B cell (primary cell): ENCODE measurements around the gene KLHL15. TPM values are rescaled to one million over a fixed set of nuclear protein-coding genes. Genes with fewer than 3 reads are reported as not detected.

ENCODE experiments used
- ATAC-seq: fragments of 200-7000 bp; cut with Tn5 transposase; one replicate; pipeline ENCODE4 v1.10.0; 2021; ENCODE audit warnings: low read depth, mild to moderate bottlenecking, moderate number of reproducible peaks, moderate library complexity
- CTCF ChIA-PET: fragments of 350-600 bp; sonication (Branson Sonifier 250); formaldehyde crosslinking; loops from one replicate; lab custom pipeline; 2021; ENCODE audit warnings: antibody characterized with exemption, inconsistent platforms; lab: Charles Lee
- POLR2A ChIA-PET: fragments of 350-600 bp; sonication (Branson Sonifier 250); formaldehyde crosslinking; loops from one replicate; lab custom pipeline; 2021; ENCODE audit warnings: antibody characterized with exemption; lab: Charles Lee
- DNase-seq: peaks from one replicate; pipeline ENCODE4 v3.0.0; 2013
- H2AFZ ChIP-seq: 2 replicates; pipeline ENCODE4 v1.6.1; 2012; ENCODE audit warnings: mild to moderate bottlenecking, low read depth, low read length; ENCODE audit not compliant: insufficient read depth, poor library complexity, severe bottlenecking
- H3K27ac ChIP-seq, 2 donors: 1 replicate in 1 of 2; 2 replicates in 1 of 2; pipeline ENCODE4 v1.5.1; 2012 to 2013; ENCODE audit warnings: low read length in 2 of 2, mild to moderate bottlenecking in 2 of 2, moderate library complexity in 1 of 2
- H3K27me3 ChIP-seq, 4 experiments: fragments of 200-600 bp in 1 of 4; sonication (generic) in 1 of 4; replicated peaks in 1 of 4; 1 replicate in 2 of 4; 2 replicates in 2 of 4; pipeline versions ENCODE4 v1.6.1 to v1.7.0; 2013 to 2016; ENCODE audit warnings: low read length in 3 of 4, mild to moderate bottlenecking in 2 of 4, mixed read lengths in 1 of 4, moderate library complexity in 1 of 4; ENCODE audit not compliant: insufficient read depth in 4 of 4, control insufficient read depth in 3 of 4; ENCODE audit errors: control extremely low read depth in 1 of 4
- H3K36me3 ChIP-seq, 2 experiments: replicated peaks in 1 of 2; 1 replicate in 1 of 2; 2 replicates in 1 of 2; pipeline versions ENCODE4 v1.6.1 to v1.7.1; 2013; ENCODE audit warnings: low read length in 1 of 2; ENCODE audit not compliant: insufficient read depth in 2 of 2, control insufficient read depth in 1 of 2; ENCODE audit errors: control extremely low read depth in 1 of 2, extremely low read depth in 1 of 2
- H3K4me1 ChIP-seq, 2 donors: fragments of 200-600 bp in 1 of 2; sonication (generic) in 1 of 2; 1 replicate in 1 of 2; 2 replicates in 1 of 2; pipeline versions ENCODE4 v1.5.1 to v1.6.1; 2013 to 2017; ENCODE audit warnings: low read length in 2 of 2; ENCODE audit not compliant: control insufficient read depth in 2 of 2, insufficient read depth in 2 of 2
- H3K4me2 ChIP-seq: replicated peaks from 2 replicates; pipeline ENCODE3; 2012; ENCODE audit warnings: mild to moderate bottlenecking, low read depth, low read length; ENCODE audit not compliant: poor library complexity, severe bottlenecking
- H3K4me3 ChIP-seq, 5 experiments: fragments of 200-600 bp in 1 of 5; sonication (generic) in 1 of 5; 1 replicate in 3 of 5; 2 replicates in 2 of 5; pipeline versions ENCODE4 v1.5.1 to v1.7.0; 2011 to 2016; ENCODE audit warnings: low read length in 4 of 5, mild to moderate bottlenecking in 4 of 5, low read depth in 2 of 5, control low read depth in 1 of 5, moderate library complexity in 1 of 5; ENCODE audit not compliant: insufficient read depth in 1 of 5; ENCODE audit errors: control extremely low read depth in 1 of 5, extremely low read depth in 1 of 5
- H3K79me2 ChIP-seq: fragments of 200-600 bp; sonication (generic); one replicate; pipeline ENCODE4 v1.6.0; 2016; ENCODE audit warnings: low read length; ENCODE audit not compliant: control insufficient read depth, insufficient read depth
- H3K9ac ChIP-seq: fragments of 200-600 bp; sonication (generic); 2 replicates; pipeline ENCODE4 v1.6.1; 2017; ENCODE audit warnings: mild to moderate bottlenecking, low read length, moderate library complexity
- H3K9me3 ChIP-seq, 3 donors: one replicate each; pipeline versions ENCODE4 v1.6.1 to v1.7.1; 2013; ENCODE audit warnings: low read length in 2 of 3; ENCODE audit not compliant: control insufficient read depth in 2 of 3, insufficient read depth in 1 of 3; ENCODE audit errors: control extremely low read depth in 1 of 3
- H4K20me1 ChIP-seq: 2 replicates; pipeline ENCODE4 v1.6.0; 2012; ENCODE audit warnings: mild to moderate bottlenecking, low read length; ENCODE audit not compliant: insufficient read depth, control insufficient read depth, poor library complexity, severe bottlenecking
- H3K27ac Mint-ChIP-seq: one replicate; pipeline ENCODE4 v1.8.0; 2021; ENCODE audit warnings: mixed read lengths
- H3K27me3 Mint-ChIP-seq: one replicate; pipeline ENCODE4 v1.8.0; 2021; ENCODE audit warnings: mixed read lengths
- H3K4me1 Mint-ChIP-seq: one replicate; pipeline ENCODE4 v1.8.0; 2021; ENCODE audit warnings: mixed read lengths
- H3K4me3 Mint-ChIP-seq: one replicate; pipeline ENCODE4 v1.8.0; 2021; ENCODE audit warnings: mixed read lengths
- H3K9me3 Mint-ChIP-seq: one replicate; pipeline ENCODE4 v1.8.0; 2022; ENCODE audit warnings: mixed read lengths; ENCODE audit not compliant: insufficient read depth
- EZH2 ChIP-seq: IDR thresholded peaks from 2 replicates; pipeline ENCODE4 v1.6.1; 2012; ENCODE audit warnings: borderline replicate concordance, low read depth, mild to moderate bottlenecking, moderate library complexity, low read length; ENCODE audit not compliant: insufficient read depth, poor library complexity, severe bottlenecking
- WGBS: methylation state at CpG from one replicate; pipeline ENCODE4 v1.1.5; 2013; ENCODE audit warnings: missing lambda C conversion rate; ENCODE audit not compliant: insufficient coverage; 5-methylcytosine and 5-hydroxymethylcytosine counted together
- intact Hi-C: fragments of 100-400 bp; cut with micrococcal nuclease; formaldehyde crosslinking; loops from one replicate; pipeline ENCODE4 v1.10.0; 2022
- polyA plus RNA-seq: library from polyadenylated mRNA; depleted of rRNA; stranded (reverse); fragments of >200 nt; gene quantifications from 2 replicates; pipeline ENCODE4 v1.2.3, GENCODE V29; 2012
- total RNA-seq, 2 donors: library from RNA; stranded (reverse); fragments of 120-200 nt in 1 of 2; gene quantifications; 1 replicate in 1 of 2; 2 replicates in 1 of 2; pipeline versions ENCODE4 v1.2.3 to v1.2.4, GENCODE V29; 2013 to 2022
- TF ChIP-seq, protein P1 (sequence below): fragments of 200-600 bp; IDR thresholded peaks from one replicate; pipeline ENCODE4 v1.8.0; 2022; ENCODE audit warnings: antibody characterized with exemption, mild to moderate bottlenecking

The KLHL15 gene
- total and polyA plus RNA-seq, 2 donors (not counting 1 experiment from before 2014, with no cell fraction given): 5.4 to 8.2 TPM

DNA sequence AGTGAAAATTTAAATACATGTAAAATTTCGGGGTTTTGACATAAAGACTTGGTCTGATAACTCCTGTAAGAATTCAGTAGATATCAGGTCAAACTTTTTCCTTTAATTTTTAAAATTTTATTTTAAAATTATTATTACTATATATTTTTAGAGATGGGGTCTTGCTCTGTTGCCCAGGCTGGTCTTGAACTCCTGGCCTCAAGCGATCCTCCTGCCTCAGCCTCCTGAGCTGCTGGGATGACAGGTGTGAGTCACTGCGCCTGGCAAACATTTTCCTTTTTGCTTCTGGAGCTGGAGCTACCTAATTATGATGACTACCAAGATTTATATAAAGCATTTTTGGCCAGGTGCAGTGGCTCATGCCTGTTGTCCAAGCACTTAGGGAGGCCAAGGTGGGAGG is 37.3 kb downstream of the KLHL15 start:
- no CpG with 5 or more reads among the region's 3 CpGs for WGBS
- H3K27ac Mint-ChIP-seq: no peak overlapping the region
- H3K9ac ChIP-seq: no peak overlapping the region
- DNase-seq (no peak), ATAC-seq (no peak)
- POLR2A ChIA-PET: no interaction called here
- peaks cover 1 to 20% of the 10 kb centered on the region in 2 experiments for H3K36me3 ChIP-seq
- no peaks in the 10 kb centered on the region for H3K4me1 Mint-ChIP-seq
- no peaks in the 10 kb centered on the region for H3K9me3 ChIP-seq
- H2AFZ ChIP-seq: no peak overlapping the region
- no peak overlapping the region for H3K4me3 ChIP-seq
- no peak overlapping the region for H3K27ac ChIP-seq
- H3K27me3 Mint-ChIP-seq: no peaks in the 10 kb centered on the region
- no peak overlapping the region for H3K4me2 ChIP-seq
- H3K27me3 ChIP-seq: no peaks in the 10 kb centered on the region
- TF ChIP-seq, protein P1, sequence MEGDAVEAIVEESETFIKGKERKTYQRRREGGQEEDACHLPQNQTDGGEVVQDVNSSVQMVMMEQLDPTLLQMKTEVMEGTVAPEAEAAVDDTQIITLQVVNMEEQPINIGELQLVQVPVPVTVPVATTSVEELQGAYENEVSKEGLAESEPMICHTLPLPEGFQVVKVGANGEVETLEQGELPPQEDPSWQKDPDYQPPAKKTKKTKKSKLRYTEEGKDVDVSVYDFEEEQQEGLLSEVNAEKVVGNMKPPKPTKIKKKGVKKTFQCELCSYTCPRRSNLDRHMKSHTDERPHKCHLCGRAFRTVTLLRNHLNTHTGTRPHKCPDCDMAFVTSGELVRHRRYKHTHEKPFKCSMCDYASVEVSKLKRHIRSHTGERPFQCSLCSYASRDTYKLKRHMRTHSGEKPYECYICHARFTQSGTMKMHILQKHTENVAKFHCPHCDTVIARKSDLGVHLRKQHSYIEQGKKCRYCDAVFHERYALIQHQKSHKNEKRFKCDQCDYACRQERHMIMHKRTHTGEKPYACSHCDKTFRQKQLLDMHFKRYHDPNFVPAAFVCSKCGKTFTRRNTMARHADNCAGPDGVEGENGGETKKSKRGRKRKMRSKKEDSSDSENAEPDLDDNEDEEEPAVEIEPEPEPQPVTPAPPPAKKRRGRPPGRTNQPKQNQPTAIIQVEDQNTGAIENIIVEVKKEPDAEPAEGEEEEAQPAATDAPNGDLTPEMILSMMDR: no peak
- no peak for TF ChIP-seq EZH2
- H4K20me1 ChIP-seq: no peaks in the 10 kb centered on the region
- peaks cover 7% of the 10 kb centered on the region for H3K79me2 ChIP-seq
- no peak overlapping the region for H3K4me3 Mint-ChIP-seq
- intact Hi-C loops: no loop called here
- H3K9me3 Mint-ChIP-seq: no peaks in the 10 kb centered on the region
- H3K4me1 ChIP-seq: no peaks in the 10 kb centered on the region
- CTCF ChIA-PET: no interaction called here

DNA sequence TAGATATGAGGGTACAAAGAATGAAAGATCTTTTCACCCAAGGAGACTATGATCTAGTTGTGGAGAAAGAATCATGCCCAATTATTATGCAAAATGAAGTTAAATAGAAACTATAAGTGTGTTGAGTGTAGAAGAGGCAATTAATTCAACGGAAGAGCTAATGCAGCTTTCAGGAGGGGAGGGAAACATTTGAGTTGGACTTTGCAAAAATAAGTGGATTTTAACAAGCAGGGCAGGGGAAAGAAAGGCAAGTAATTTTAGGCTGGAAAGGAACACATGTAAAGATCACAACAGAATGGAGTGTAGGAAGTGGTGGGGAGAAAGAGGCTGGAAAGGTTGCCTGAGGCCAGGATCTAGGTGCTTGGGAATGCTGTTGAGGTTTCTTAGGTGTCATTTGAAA is 44.1 kb downstream of the KLHL15 start:
- DNase-seq (no peak), ATAC-seq (no peak)
- POLR2A ChIA-PET: no interaction called here
- Histone ChIP-seq H3K36me3 (peaks cover 2 to 11% of the 10 kb centered on the region in 2 experiments), H3K9me3 (no peaks in the 10 kb centered on the region), H2AFZ (no peak overlapping the region), H3K79me2 (no peaks in the 10 kb centered on the region), H3K27me3 (no peaks in the 10 kb centered on the region), H3K9ac (no peak overlapping the region), H3K4me3 (no peak overlapping the region), H3K27ac (no peak overlapping the region), H4K20me1 (no peaks in the 10 kb centered on the region), H3K4me1 (no peaks in the 10 kb centered on the region), H3K4me2 (no peak overlapping the region)
- intact Hi-C loops: no loop called here
- CTCF ChIA-PET: interaction anchor here (1.5 kb wide), 1 partner anchor 30 kb away, joined by 3 read pairs; no protein-coding TSS in a partner anchor
- no peaks in the 10 kb centered on the region for H3K4me1 Mint-ChIP-seq
- H3K9me3 Mint-ChIP-seq: no peaks in the 10 kb centered on the region
- H3K27me3 Mint-ChIP-seq: no peaks in the 10 kb centered on the region
- 100% methylated on average over 1 of the region's 1 CpG for WGBS
- H3K4me3 Mint-ChIP-seq: no peak overlapping the region
- TF ChIP-seq, protein P1: no peak
- TF ChIP-seq EZH2: no peak
- no peak overlapping the region for H3K27ac Mint-ChIP-seq
